GM12878 (cell line): Measurements from ENCODE around the gene CDC45. TPM values are rescaled to one million over a fixed set of nuclear protein-coding genes. Genes with fewer than 3 reads are reported as not detected.

Experiments used
- ATAC-seq: fragments of 200-7000 bp; cut with Tn5 transposase; 3 replicates; pipeline ENCODE4 v1.9.1; 2020; ENCODE audit warnings: mild to moderate bottlenecking, moderate library complexity
- BruUV-seq: library from RNA; stranded (reverse); fragments of 400-500 nt; replicated peaks from 2 replicates; lab custom pipeline; 2021; lab: Mats Ljungman, UMichigan
- CTCF ChIA-PET: fragments of 300-600 bp; sonication (Branson Sonifier 250); formaldehyde crosslinking; extraction: SDS; loops from one replicate; lab custom pipeline; 2021; ENCODE audit warnings: inconsistent platforms; lab: Yijun Ruan, JAX
- POLR2A ChIA-PET: fragments of 350-600 bp; formaldehyde crosslinking; extraction: SDS; loops from one replicate; lab custom pipeline; 2021; ENCODE audit warnings: inconsistent platforms; lab: Charles Lee
- RAD21 ChIA-PET: fragments of 300-600 bp; sonication (Branson Sonifier 250); formaldehyde crosslinking; loops from one replicate; lab custom pipeline; 2023; ENCODE audit warnings: antibody characterized with exemption; ENCODE audit not compliant: unreplicated experiment; lab: Charles Lee
- SMC1A ChIA-PET: fragments of 300-600 bp; sonication (Branson Sonifier 250); formaldehyde crosslinking; loops from one replicate; lab custom pipeline; 2023; ENCODE audit not compliant: unreplicated experiment, uncharacterized antibody; lab: Charles Lee
- DNase-seq: peaks from one replicate; pipeline ENCODE4 v3.0.0-alpha.2; 2011; ENCODE audit warnings: low read depth, low spot score
- FAIRE-seq: peaks from 3 replicates; lab custom pipeline; 2011; peaks lifted over from hg19 to GRCh38; lab: Jason Lieb, UNC
- H2AFZ ChIP-seq: 2 replicates; pipeline ENCODE4 v1.6.0; 2011; ENCODE audit warnings: low read depth, low read length, control low read depth; ENCODE audit not compliant: control insufficient read depth
- H3K27ac ChIP-seq: 2 replicates; pipeline ENCODE4 v1.5.1; 2011; ENCODE audit warnings: control low read depth; ENCODE audit not compliant: control insufficient read depth, insufficient read depth
- H3K27me3 ChIP-seq, 2 experiments: replicated peaks in 1 of 2; 2 replicates each; pipeline versions ENCODE4 v1.6.0 to v1.6.1; 2011; ENCODE audit warnings: low read length in 1 of 2; ENCODE audit not compliant: control insufficient read depth in 2 of 2, insufficient read depth in 2 of 2
- H3K36me3 ChIP-seq, 2 experiments: 2 replicates each; pipeline ENCODE4 v1.5.1; 2011; ENCODE audit warnings: low read length in 1 of 2; ENCODE audit not compliant: control insufficient read depth in 2 of 2, insufficient read depth in 2 of 2
- H3K4me1 ChIP-seq: 2 replicates; pipeline ENCODE4 v1.6.1; 2011; ENCODE audit warnings: mild to moderate bottlenecking, low read length, moderate library complexity, mixed read lengths; ENCODE audit not compliant: control insufficient read depth, insufficient read depth
- H3K4me2 ChIP-seq: 2 replicates; pipeline ENCODE4 v1.6.0; 2011; ENCODE audit warnings: control low read depth; ENCODE audit not compliant: control insufficient read depth, insufficient read depth
- H3K4me3 ChIP-seq: fragments of 200-600 bp; sonication (generic); 2 replicates; pipeline ENCODE4 v1.5.1; 2016
- H3K79me2 ChIP-seq: 2 replicates; pipeline ENCODE4 v1.6.0; 2011; ENCODE audit warnings: low read length; ENCODE audit not compliant: control insufficient read depth, insufficient read depth
- H3K9ac ChIP-seq: 2 replicates; pipeline ENCODE4 v1.8.0; 2011; ENCODE audit warnings: low read length, control low read depth, mixed read lengths; ENCODE audit not compliant: control insufficient read depth, insufficient read depth
- H3K9me3 ChIP-seq: replicated peaks from 3 replicates; pipeline ENCODE4 v1.5.1; 2011; ENCODE audit warnings: mild to moderate bottlenecking, low read length; ENCODE audit not compliant: control insufficient read depth, insufficient read depth
- H4K20me1 ChIP-seq: 2 replicates; pipeline ENCODE4 v1.6.0; 2011; ENCODE audit not compliant: control insufficient read depth, insufficient read depth
- ASH2L ChIP-seq: fragments of 300-600, 200-600 bp; sonication (generic); IDR thresholded peaks from 2 replicates; pipeline ENCODE4 v1.6.1; 2017; ENCODE audit warnings: low read depth, mild to moderate bottlenecking, borderline replicate concordance
- CBX3 ChIP-seq: fragments of 200-600 bp; sonication (generic); IDR thresholded peaks from 2 replicates; pipeline ENCODE4 v1.6.1; 2016; ENCODE audit warnings: low read depth, borderline replicate concordance
- HDAC6 ChIP-seq: fragments of 200-600 bp; sonication (generic); IDR thresholded peaks from one replicate; pipeline ENCODE4 v1.8.0; 2017; ENCODE audit warnings: antibody characterized with exemption; ENCODE audit not compliant: unreplicated experiment
- IKZF2 ChIP-seq, 2 experiments: fragments of 450-650 bp; IDR thresholded peaks; 2 replicates each; pipeline ENCODE4 v1.6.1; 2017; ENCODE audit warnings: mild to moderate bottlenecking in 2 of 2, moderate library complexity in 2 of 2
- KAT2A ChIP-seq: conservative IDR thresholded peaks from 2 replicates; pipeline ENCODE4 v1.6.1; 2011; ENCODE audit warnings: low read depth, low read length; ENCODE audit not compliant: control insufficient read depth
- RAD51 ChIP-seq: fragments of 450-650 bp; IDR thresholded peaks from 2 replicates; pipeline ENCODE4 v1.6.1; 2016; ENCODE audit warnings: moderate library complexity, mild to moderate bottlenecking, inconsistent platforms
- ZNF24 ChIP-seq: fragments of 450-650 bp; IDR thresholded peaks from 2 replicates; pipeline ENCODE4 v1.6.1; 2017; ENCODE audit warnings: antibody characterized with exemption, mild to moderate bottlenecking
- in situ Hi-C: fragments of 300-500 bp; cut with MboI; formaldehyde crosslinking; loops from 9 replicates; pipeline ENCODE4 v1.14.3; 2018; ENCODE audit warnings: mixed read lengths
- intact Hi-C: fragments of 100-400 bp; cut with micrococcal nuclease; formaldehyde crosslinking; loops from one replicate; pipeline ENCODE4 v1.14.2; 2022; ENCODE audit not compliant: unreplicated experiment
- polyA plus RNA-seq, 11 experiments: library from polyadenylated mRNA; depleted of rRNA in 4 of 11; unstranded in 6 of 11; stranded (reverse) in 5 of 11; fragments of >200 nt; fragmentation: Nextera tagmentation in 4 of 11; fragmentation: Illumina TruSeq in 1 of 11; extraction: Ambion mirVana in 4 of 11; extraction: Trizol in 1 of 11; gene quantifications; 1 replicate in 1 of 11; 2 replicates in 10 of 11; pipeline versions ENCODE4 v1.2.1 to v1.2.3, GENCODE V29; 2011 to 2016; ENCODE audit warnings: inconsistent platforms in 2 of 11, missing spikeins in 2 of 11, low read depth in 1 of 11
- total RNA-seq, 4 experiments: library from RNA; depleted of rRNA in 3 of 4; stranded (reverse); fragments of >200 nt in 3 of 4; fragmentation: Illumina TruSeq in 1 of 4; extraction: Trizol in 1 of 4; gene quantifications; 2 replicates each; pipeline versions ENCODE4 v1.2.1 to v1.2.3, GENCODE V29; 2013 to 2021
- TF ChIP-seq, protein P1 (sequence below), 3 experiments: IDR thresholded peaks in 2 of 3; conservative IDR thresholded peaks in 1 of 3; 2 replicates each; pipeline ENCODE4 v1.5.1; 2011; ENCODE audit warnings: low read depth in 3 of 3, low read length in 3 of 3, mild to moderate bottlenecking in 3 of 3, control low read depth in 2 of 3, moderate library complexity in 2 of 3, inconsistent platforms in 1 of 3, mixed read lengths in 1 of 3; ENCODE audit not compliant: control insufficient read depth in 2 of 3, insufficient read depth in 1 of 3; ENCODE audit errors: extremely low read depth in 1 of 3

Gene CDC45
- total and polyA plus RNA-seq, 10 of the 15 experiments (the other 5 are each of a cell fraction or from before 2014, with no cell fraction given), result 40.8 to 88.5 (median 54.2) TPM

DNA sequence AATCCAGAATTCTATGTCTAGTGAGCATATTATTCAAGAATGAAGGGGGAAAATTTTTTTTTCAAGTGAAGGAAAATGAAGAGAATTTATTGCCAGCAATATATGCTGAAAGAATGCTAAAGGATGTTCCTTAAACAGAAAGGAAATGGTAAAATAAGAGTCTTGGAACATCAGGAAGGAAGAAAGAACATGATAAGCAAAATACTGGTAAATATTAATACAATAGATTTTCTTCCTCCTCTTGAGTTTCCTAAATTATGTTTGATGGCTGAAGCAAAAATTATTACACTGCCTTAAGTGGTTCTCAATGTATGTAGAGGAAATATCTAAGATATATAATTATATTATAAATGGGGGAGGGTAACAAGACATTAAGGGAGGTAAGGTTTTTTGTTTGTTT, 54.1 kb downstream of the CDC45 start:
- FAIRE-seq, result no peak
- BruUV-seq, result no TSS peak
- Histone ChIP-seq H2AFZ (no peak overlapping the region), H3K27ac (no peak overlapping the region), H3K4me2 (no peak overlapping the region), H3K9ac (no peak overlapping the region), H3K36me3 (no peaks in the 10 kb centered on the region), H3K9me3 (no peaks in the 10 kb centered on the region), H3K79me2 (no peaks in the 10 kb centered on the region), H3K27me3 (no peaks in the 10 kb centered on the region), H3K4me3 (no peak overlapping the region), H3K4me1 (no peaks in the 10 kb centered on the region), H4K20me1 (no peaks in the 10 kb centered on the region)
- DNase-seq, result no peak
- intact Hi-C loops (no loop called here), in situ Hi-C loops (no loop called here)
- CTCF ChIA-PET, result no interaction called here
- POLR2A ChIA-PET, result no interaction called here
- RAD21 ChIA-PET, result no interaction called here
- SMC1A ChIA-PET, result no interaction called here
- ATAC-seq, result no peak
- TF ChIP-seq ASH2L (no peak), CBX3 (no peak), ZNF24 (no peak), KAT2A (no peak), RAD51 (no peak), HDAC6 (no peak), IKZF2 (IDR thresholded peaks at IDR 0.05) (no peak)
- TF ChIP-seq, protein P1, sequence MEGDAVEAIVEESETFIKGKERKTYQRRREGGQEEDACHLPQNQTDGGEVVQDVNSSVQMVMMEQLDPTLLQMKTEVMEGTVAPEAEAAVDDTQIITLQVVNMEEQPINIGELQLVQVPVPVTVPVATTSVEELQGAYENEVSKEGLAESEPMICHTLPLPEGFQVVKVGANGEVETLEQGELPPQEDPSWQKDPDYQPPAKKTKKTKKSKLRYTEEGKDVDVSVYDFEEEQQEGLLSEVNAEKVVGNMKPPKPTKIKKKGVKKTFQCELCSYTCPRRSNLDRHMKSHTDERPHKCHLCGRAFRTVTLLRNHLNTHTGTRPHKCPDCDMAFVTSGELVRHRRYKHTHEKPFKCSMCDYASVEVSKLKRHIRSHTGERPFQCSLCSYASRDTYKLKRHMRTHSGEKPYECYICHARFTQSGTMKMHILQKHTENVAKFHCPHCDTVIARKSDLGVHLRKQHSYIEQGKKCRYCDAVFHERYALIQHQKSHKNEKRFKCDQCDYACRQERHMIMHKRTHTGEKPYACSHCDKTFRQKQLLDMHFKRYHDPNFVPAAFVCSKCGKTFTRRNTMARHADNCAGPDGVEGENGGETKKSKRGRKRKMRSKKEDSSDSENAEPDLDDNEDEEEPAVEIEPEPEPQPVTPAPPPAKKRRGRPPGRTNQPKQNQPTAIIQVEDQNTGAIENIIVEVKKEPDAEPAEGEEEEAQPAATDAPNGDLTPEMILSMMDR (IDR thresholded peaks at IDR 0.05 in 2 of 3, conservative IDR thresholded peaks at IDR 0.05 in 1 of 3; ENCODE audit: control insufficient read depth in 2 of 3, extremely low read depth in 1 of 3, insufficient read depth in 1 of 3, low read depth in 3 of 3, low read length in 3 of 3), result no peak
